OCI-LY1 (cell line): ENCODE results near the gene PTPRN2.

Source experiments
- CTCF ChIP-seq: fragments of 200-600 bp; sonication (generic), shearing (Covaris generic); IDR thresholded peaks from 2 replicates; pipeline ENCODE4 v1.5.1; 2017; ENCODE audit warnings: mild to moderate bottlenecking, antibody characterized with exemption, low read length, moderate library complexity, mixed read lengths
- EZH2 ChIP-seq: fragments of 200-600 bp; sonication (generic), shearing (Covaris generic); IDR thresholded peaks from 2 replicates; pipeline ENCODE4 v1.8.0; 2017; ENCODE audit warnings: borderline replicate concordance, mixed run types, mild to moderate bottlenecking, antibody characterized with exemption, low read length, moderate library complexity, mixed read lengths

- TF ChIP-seq CTCF (no peak), EZH2 (no peak)
These were observed 232.8 kb downstream of the PTPRN2 start for GRCh38 chr7:158354861-158355260.
